ENCODE results near the gene HOATZ.
A peak's percentile ranks its signal among the peaks of the same experiment; 100 is the strongest.

- TF ChIP-seq CTCF (IDR thresholded peaks at IDR 0.05; ENCODE audit: extremely low read depth in 1 of 2, insufficient read depth in 1 of 2, low read depth in 1 of 2, low read length in 2 of 2) (no peak), POLR2A (IDR thresholded peaks at IDR 0.05; ENCODE audit: low read depth, low read length) (no peak), POLR2AphosphoS5 (IDR thresholded peaks at IDR 0.05; ENCODE audit: insufficient read depth, low read depth, low read length) (no peak), JUN (IDR thresholded peaks at IDR 0.05; ENCODE audit: borderline replicate concordance, insufficient read depth, insufficient read length, low read depth) (no peak), EZH2 (IDR thresholded peaks at IDR 0.05; ENCODE audit: borderline replicate concordance, low read depth, low read length, severe bottlenecking) (peak; percentile 48), FOS (IDR thresholded peaks at IDR 0.05; ENCODE audit: borderline replicate concordance, insufficient read depth, low read length) (no peak)
Measured at GRCh38 chr11:111540114-111540936, 25.7 kb downstream of the HOATZ start, which contains the start of gene LAYN.
